Effector memory CD4-positive, alpha-beta T cell (primary cell): ENCODE results near the gene USP11.

Experiments used
- DNase-seq, 3 donors: peaks; one replicate each; pipeline ENCODE4 v3.0.0-alpha.2; 2020
- H3K27ac ChIP-seq: 2 replicates; pipeline ENCODE4 v1.7.0; 2013; ENCODE audit warnings: mild to moderate bottlenecking, low read length, moderate library complexity; ENCODE audit not compliant: insufficient read depth, poor library complexity, severe bottlenecking
- H3K27me3 ChIP-seq: replicated peaks from 2 replicates; pipeline ENCODE4 v1.7.0; 2013; ENCODE audit warnings: mild to moderate bottlenecking, low read length; ENCODE audit not compliant: insufficient read depth, control insufficient read depth, poor library complexity, severe bottlenecking
- H3K36me3 ChIP-seq: 2 replicates; pipeline ENCODE4 v1.7.0; 2013; ENCODE audit warnings: mild to moderate bottlenecking, low read length, moderate library complexity; ENCODE audit not compliant: control insufficient read depth, insufficient read depth
- H3K4me1 ChIP-seq: 2 replicates; pipeline ENCODE4 v1.7.0; 2013; ENCODE audit warnings: low read length, mild to moderate bottlenecking; ENCODE audit not compliant: control insufficient read depth, insufficient read depth, poor library complexity, severe bottlenecking
- H3K4me3 ChIP-seq: 2 replicates; pipeline ENCODE4 v1.7.0; 2013; ENCODE audit warnings: low read length, low read depth, mild to moderate bottlenecking; ENCODE audit not compliant: insufficient read depth, poor library complexity, severe bottlenecking
- H3K9me3 ChIP-seq: 2 replicates; pipeline ENCODE4 v1.7.0; 2013; ENCODE audit warnings: mild to moderate bottlenecking, low read length, moderate library complexity; ENCODE audit not compliant: control insufficient read depth
- total RNA-seq, 3 donors: gene quantifications; one replicate each; lab custom pipeline; 2026; lab: John Stamatoyannopoulos, UW

Gene USP11
- total RNA-seq = 33.4 to 40.3 (median 35.9) reads per million in 3 donors

GRCh38 chrX:47232803-47233332 is at the start of gene USP11:
Gene USP11, plus strand, starts transcription at chrX:47233009. Its CDS starts 35 bp downstream, at chrX:47233044.
- H3K9me3 ChIP-seq = no peaks in the 10 kb centered on the region
- H3K27me3 ChIP-seq = no peaks in the 10 kb centered on the region
- H3K27ac ChIP-seq = peak within 1 kb of the TSS; percentile 94
- H3K36me3 ChIP-seq = peaks cover 8% of the 10 kb centered on the region
- no peaks in the 10 kb centered on the region for H3K4me1 ChIP-seq
- DNase-seq = peak in 1 of 3 donors; percentile 28
- H3K4me3 ChIP-seq = peak within 1 kb of the TSS; percentile 69

- no peaks in the 10 kb centered on the region for H3K27me3 ChIP-seq
- no peak overlapping the region for H3K27ac ChIP-seq
- no peak overlapping the region for H3K4me3 ChIP-seq
- H3K36me3 ChIP-seq = peaks cover 30% of the 10 kb centered on the region
- no peak for DNase-seq
- no peaks in the 10 kb centered on the region for H3K4me1 ChIP-seq
- H3K9me3 ChIP-seq = no peaks in the 10 kb centered on the region
Observed at GRCh38 chrX:47184486-47184885, 48.3 kb upstream of the USP11 start.

- no peaks in the 10 kb centered on the region for H3K4me1 ChIP-seq
- no peak overlapping the region for H3K27ac ChIP-seq
- no peak overlapping the region for H3K4me3 ChIP-seq
- H3K9me3 ChIP-seq = no peaks in the 10 kb centered on the region
- H3K36me3 ChIP-seq = peaks cover 25% of the 10 kb centered on the region
- no peak for DNase-seq
- H3K27me3 ChIP-seq = no peaks in the 10 kb centered on the region
Observed at GRCh38 chrX:47185241-47185640, 47.6 kb upstream of the USP11 start.

- DNase-seq = no peak
- peaks cover 3% of the 10 kb centered on the region for H3K4me1 ChIP-seq
- H3K27me3 ChIP-seq = no peaks in the 10 kb centered on the region
- no peak overlapping the region for H3K4me3 ChIP-seq
- peaks cover 17% of the 10 kb centered on the region for H3K36me3 ChIP-seq
- no peak overlapping the region for H3K27ac ChIP-seq
- no peaks in the 10 kb centered on the region for H3K9me3 ChIP-seq
Observed at GRCh38 chrX:47186096-47186740, 46.6 kb upstream of the USP11 start.

GRCh38 chrX:47187106-47187677 is 45.6 kb upstream of the USP11 start:
- peaks cover 7% of the 10 kb centered on the region for H3K36me3 ChIP-seq
- no peak for DNase-seq
- H3K4me3 ChIP-seq = no peak overlapping the region
- no peaks in the 10 kb centered on the region for H3K9me3 ChIP-seq
- peaks cover 8% of the 10 kb centered on the region for H3K4me1 ChIP-seq
- no peaks in the 10 kb centered on the region for H3K27me3 ChIP-seq
- H3K27ac ChIP-seq = no peak overlapping the region

- no peaks in the 10 kb centered on the region for H3K9me3 ChIP-seq
- H3K4me3 ChIP-seq = no peak overlapping the region
- no peak for DNase-seq
- H3K27ac ChIP-seq = no peak overlapping the region
- H3K4me1 ChIP-seq = peaks cover 23% of the 10 kb centered on the region
- H3K36me3 ChIP-seq = no peaks in the 10 kb centered on the region
- H3K27me3 ChIP-seq = no peaks in the 10 kb centered on the region
Observed at GRCh38 chrX:47189906-47190305, 42.9 kb upstream of the USP11 start.

GRCh38 chrX:47190445-47191269 is 42.2 kb upstream of the USP11 start:
- Histone ChIP-seq H3K27ac (peak overlapping the region; percentile 66), H3K36me3 (no peaks in the 10 kb centered on the region), H3K27me3 (no peaks in the 10 kb centered on the region), H3K9me3 (no peaks in the 10 kb centered on the region), H3K4me3 (peak overlapping the region; percentile 44), H3K4me1 (peaks cover 27% of the 10 kb centered on the region)
- DNase-seq = peak; percentile 60 to 69 (median 65)

- peak overlapping the region; percentile 66 for H3K27ac ChIP-seq
- H3K9me3 ChIP-seq = no peaks in the 10 kb centered on the region
- peak in 2 of 3 donors; percentile 18 to 28 for DNase-seq
- H3K4me1 ChIP-seq = peaks cover 34% of the 10 kb centered on the region
- H3K27me3 ChIP-seq = no peaks in the 10 kb centered on the region
- no peaks in the 10 kb centered on the region for H3K36me3 ChIP-seq
- H3K4me3 ChIP-seq = peak overlapping the region; percentile 44
Observed at GRCh38 chrX:47191331-47191730, 41.5 kb upstream of the USP11 start.

GRCh38 chrX:47191806-47192401 is 40.9 kb upstream of the USP11 start:
- no peak for DNase-seq
- Histone ChIP-seq H3K36me3 (peaks cover 3% of the 10 kb centered on the region), H3K4me1 (peaks cover 38% of the 10 kb centered on the region), H3K27me3 (no peaks in the 10 kb centered on the region), H3K4me3 (no peak overlapping the region), H3K9me3 (no peaks in the 10 kb centered on the region), H3K27ac (no peak overlapping the region)
